Measurements from ENCODE around the gene ZFYVE26.

DNA sequence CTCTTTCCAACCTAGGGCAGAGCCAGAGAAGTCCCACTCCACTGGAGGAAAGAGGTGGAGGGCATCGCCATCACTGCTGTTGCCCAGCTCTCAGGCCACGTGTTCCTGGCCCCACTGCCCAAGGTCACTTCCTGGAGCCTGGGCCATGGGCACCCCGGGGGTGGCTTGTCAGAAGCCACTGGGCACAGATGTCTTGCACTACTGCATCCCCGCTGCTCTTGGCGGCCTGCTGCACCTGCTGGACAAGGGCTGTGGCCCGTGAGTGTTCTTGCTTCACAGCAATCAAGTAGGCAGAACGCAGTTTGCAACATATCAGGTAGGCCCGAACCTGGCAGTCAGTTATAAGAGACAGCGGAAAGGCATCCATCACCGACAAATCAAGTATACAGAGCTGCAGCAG, 68.1 kb downstream of the ZFYVE26 start:
- no peak for TF ChIP-seq MYC (IDR thresholded peaks at IDR 0.05; ENCODE audit: low read depth, low read length)
- TF ChIP-seq, protein P1, sequence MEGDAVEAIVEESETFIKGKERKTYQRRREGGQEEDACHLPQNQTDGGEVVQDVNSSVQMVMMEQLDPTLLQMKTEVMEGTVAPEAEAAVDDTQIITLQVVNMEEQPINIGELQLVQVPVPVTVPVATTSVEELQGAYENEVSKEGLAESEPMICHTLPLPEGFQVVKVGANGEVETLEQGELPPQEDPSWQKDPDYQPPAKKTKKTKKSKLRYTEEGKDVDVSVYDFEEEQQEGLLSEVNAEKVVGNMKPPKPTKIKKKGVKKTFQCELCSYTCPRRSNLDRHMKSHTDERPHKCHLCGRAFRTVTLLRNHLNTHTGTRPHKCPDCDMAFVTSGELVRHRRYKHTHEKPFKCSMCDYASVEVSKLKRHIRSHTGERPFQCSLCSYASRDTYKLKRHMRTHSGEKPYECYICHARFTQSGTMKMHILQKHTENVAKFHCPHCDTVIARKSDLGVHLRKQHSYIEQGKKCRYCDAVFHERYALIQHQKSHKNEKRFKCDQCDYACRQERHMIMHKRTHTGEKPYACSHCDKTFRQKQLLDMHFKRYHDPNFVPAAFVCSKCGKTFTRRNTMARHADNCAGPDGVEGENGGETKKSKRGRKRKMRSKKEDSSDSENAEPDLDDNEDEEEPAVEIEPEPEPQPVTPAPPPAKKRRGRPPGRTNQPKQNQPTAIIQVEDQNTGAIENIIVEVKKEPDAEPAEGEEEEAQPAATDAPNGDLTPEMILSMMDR (IDR thresholded peaks at IDR 0.05; ENCODE audit: low read depth, low read length) = no peak
- no peak for TF ChIP-seq POLR2A (IDR thresholded peaks at IDR 0.05; ENCODE audit: extremely low read depth, insufficient read length)
- TF ChIP-seq, protein P2, sequence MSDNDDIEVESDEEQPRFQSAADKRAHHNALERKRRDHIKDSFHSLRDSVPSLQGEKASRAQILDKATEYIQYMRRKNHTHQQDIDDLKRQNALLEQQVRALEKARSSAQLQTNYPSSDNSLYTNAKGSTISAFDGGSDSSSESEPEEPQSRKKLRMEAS (IDR thresholded peaks at IDR 0.05; ENCODE audit: low read depth, low read length) = no peak
